RWPE1 (cell line): ENCODE data around the gene GLCE.

Experiments used
- CTCF ChIA-PET: fragments of 350-600 bp; sonication (Branson Sonifier 250); formaldehyde crosslinking; extraction: SDS; loops from one replicate; lab custom pipeline; 2021; lab: Yijun Ruan, JAX
- POLR2A ChIA-PET: fragments of 400-600 bp; formaldehyde crosslinking; extraction: SDS; loops from one replicate; lab custom pipeline; 2020; ENCODE audit warnings: antibody characterized with exemption; ENCODE audit not compliant: low non-redundant PET; lab: Yijun Ruan, JAX
- DNase-seq: peaks from one replicate; pipeline ENCODE4 v3.0.0; 2012; ENCODE audit warnings: low spot score
- H3K27ac ChIP-seq: fragments of 450-650 bp; 2 replicates; pipeline ENCODE4 v1.5.1; 2017
- TF ChIP-seq, protein P1 (sequence below): fragments of 450-650 bp; conservative IDR thresholded peaks from 2 replicates; pipeline ENCODE4 v1.5.1; 2017; ENCODE audit warnings: low read depth, mild to moderate bottlenecking

GLCE gene

DNA sequence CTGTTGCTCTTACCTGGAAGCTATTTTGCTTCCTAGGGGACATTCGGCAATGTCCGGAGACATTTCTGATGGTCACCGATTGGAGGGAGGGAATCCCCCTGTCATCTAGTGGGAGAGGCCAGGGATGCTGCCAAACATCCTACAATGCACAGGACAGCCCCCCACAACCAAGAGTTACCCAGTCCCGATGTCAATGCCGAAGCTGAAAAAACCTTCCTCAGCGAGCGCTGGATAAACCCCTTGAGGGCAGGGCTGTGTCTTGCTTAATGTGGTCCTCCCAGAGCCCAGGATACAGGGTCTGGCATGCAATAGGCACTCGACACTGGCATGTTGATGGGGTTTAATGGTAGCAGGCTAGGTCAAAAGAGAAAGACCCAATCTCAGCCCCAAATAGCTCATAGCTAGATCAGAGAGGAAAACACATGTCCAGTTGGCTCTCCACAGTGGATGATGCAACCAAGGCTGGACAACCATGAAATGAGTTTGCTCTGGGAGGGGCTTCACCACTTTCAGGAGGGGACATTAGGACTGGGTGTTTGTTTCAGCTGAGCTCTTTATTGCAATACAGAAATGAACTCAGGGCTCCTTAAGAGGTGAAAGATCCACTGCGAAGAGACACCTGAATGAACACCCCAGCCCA is 121.8 kb downstream of the GLCE start:
- TF ChIP-seq, protein P1, sequence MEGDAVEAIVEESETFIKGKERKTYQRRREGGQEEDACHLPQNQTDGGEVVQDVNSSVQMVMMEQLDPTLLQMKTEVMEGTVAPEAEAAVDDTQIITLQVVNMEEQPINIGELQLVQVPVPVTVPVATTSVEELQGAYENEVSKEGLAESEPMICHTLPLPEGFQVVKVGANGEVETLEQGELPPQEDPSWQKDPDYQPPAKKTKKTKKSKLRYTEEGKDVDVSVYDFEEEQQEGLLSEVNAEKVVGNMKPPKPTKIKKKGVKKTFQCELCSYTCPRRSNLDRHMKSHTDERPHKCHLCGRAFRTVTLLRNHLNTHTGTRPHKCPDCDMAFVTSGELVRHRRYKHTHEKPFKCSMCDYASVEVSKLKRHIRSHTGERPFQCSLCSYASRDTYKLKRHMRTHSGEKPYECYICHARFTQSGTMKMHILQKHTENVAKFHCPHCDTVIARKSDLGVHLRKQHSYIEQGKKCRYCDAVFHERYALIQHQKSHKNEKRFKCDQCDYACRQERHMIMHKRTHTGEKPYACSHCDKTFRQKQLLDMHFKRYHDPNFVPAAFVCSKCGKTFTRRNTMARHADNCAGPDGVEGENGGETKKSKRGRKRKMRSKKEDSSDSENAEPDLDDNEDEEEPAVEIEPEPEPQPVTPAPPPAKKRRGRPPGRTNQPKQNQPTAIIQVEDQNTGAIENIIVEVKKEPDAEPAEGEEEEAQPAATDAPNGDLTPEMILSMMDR = no peak
- ChIA-PET CTCF (interaction anchor here (0.6 kb wide), 1 partner anchor 36 kb away, joined by 7 read pairs; no protein-coding TSS in a partner anchor), POLR2A (no interaction called here)
- DNase-seq = no peak
- no peak overlapping the region for H3K27ac ChIP-seq

DNA sequence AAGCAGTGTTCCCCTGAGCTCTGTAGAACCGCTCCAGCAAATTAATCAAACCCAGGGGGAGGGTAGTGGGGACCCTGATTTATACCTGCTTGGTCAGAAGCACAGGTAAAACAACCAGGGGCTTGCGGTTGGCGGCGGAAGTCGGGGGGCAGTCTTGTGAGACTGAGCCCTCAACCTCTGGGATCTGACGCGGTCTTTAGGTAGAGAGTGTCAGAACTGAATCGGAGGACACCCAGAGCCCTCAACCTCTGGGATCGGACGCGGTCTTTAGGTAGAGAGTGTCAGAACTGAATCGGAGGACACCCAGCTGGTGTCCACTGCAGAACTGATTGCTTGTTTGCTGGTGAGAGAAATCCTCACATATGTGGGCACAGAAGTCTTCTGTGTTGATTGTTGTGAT is 125.4 kb downstream of the GLCE start:
- ChIA-PET POLR2A (no interaction called here), CTCF (interaction anchor here (0.6 kb wide), 1 partner anchor 92 kb away, joined by 4 read pairs; no protein-coding TSS in a partner anchor)
- no peak for DNase-seq
- TF ChIP-seq, protein P1 = no peak
- no peak overlapping the region for H3K27ac ChIP-seq

DNA sequence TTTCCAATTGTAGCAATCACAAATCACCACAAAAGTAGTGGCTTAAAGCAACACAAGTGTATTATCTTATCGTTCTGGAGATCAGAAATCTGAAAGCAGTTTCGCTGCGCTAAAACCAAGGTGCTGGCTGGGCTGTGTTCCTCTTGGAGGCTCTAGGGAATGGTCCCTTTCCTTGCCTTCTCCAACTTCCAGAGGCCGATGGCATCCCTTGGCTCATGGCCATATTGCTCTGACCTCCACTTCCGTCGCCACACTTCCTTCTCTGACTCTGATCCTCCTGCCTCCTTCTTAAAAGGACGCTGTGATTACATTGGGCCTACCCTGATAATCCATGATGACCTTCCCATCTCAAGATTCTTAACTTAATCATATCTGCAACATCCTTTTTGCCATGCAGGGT is 127.6 kb downstream of the GLCE start:
- H3K27ac ChIP-seq = no peak overlapping the region
- no peak for DNase-seq
- CTCF ChIA-PET = no interaction called here
- TF ChIP-seq, protein P1 = no peak
- POLR2A ChIA-PET = no interaction called here

DNA sequence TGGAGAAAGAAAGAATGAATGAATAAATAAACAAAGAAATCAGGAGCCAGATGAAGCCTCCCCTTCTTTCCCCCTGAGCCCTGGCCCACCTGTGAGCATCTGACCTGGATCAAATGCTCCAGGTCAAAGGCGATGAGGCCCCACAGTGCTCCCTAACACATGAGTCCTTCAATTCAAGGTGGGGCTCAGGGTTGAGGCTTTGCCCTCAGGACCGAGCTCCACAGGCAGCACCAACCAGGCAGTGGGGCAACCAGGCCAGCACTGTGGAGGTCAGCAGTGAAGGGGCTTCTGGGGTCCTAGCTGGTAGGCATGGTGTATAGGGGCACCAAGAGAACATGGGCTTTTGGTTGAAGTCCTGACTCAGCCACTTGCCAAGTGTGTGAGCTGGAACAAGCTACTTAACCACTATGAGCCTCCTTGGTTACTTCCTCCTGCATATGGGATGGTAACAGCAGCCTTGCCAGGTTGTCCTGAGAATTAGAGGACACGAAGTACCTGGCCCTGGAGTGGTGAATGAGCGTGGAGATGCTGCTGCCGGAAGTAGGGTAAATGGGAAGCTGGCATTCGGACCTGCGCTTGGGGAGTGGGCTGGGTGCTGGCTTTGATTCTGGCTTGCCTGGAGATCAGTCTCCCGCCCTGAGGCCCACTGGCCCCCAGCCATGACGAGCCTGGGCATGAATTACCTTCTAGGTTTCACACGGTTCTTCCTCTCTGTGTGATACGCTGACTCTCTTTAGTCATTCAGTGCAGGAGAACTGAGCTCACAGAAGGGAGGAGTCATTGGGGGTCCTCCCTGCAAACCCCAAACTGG is 128.3 kb downstream of the GLCE start:
- POLR2A ChIA-PET = no interaction called here
- TF ChIP-seq, protein P1 = no peak
- DNase-seq = no peak
- peak overlapping the region; percentile 63 for H3K27ac ChIP-seq
- CTCF ChIA-PET = interaction anchor here (0.7 to 1.0 kb wide), 2 partner anchors 24 to 156 kb away, joined by 3 read pairs; no protein-coding TSS in a partner anchor

DNA sequence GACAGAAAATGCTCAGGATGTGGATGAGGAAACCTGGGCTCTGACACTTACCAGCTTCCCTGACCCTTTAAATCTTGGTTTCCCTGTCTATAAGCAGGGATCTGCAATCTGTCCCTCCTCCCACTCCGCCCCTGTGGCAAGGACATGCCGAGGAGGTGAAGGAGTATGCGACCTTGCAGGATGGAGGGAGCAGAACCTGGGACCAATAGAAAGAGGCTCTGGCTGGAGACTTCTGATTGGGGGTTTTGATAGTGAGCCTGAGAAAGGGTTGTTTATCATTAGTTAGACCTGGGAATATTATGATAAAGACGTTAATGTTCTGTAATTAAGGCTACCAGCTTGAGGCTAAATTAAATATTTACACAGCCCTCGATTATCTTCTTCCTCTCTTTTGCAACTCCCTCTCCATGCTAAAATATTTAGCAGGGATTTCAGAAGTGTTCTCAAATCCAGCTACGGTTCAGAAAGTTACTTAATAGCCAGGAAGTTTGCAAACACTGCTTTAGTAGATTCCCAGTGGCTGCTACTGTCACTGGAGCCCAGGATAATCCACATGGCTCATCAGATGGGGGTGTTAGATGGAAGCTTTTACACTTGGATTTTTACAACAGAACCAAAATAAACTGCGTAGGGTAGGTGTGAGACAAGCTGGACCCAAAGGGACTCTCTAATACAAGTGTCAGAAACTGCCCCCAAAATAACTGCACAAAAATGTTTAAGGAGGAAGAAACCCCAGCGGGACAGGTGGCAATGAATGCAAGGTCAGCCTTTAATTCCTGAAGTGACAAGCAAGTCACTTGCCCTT is 129.1 kb downstream of the GLCE start:
- DNase-seq = no peak
- POLR2A ChIA-PET = no interaction called here
- TF ChIP-seq, protein P1 = no peak
- CTCF ChIA-PET = interaction anchor here (0.7 to 1.0 kb wide), 2 partner anchors 25 to 155 kb away, joined by 3 read pairs; no protein-coding TSS in a partner anchor
- H3K27ac ChIP-seq = peak overlapping the region; percentile 63
